ENCODE data around the gene SPEM3.

SPEM3 gene

GRCh38 chr17:7428557-7428956 is at the start of gene SPEM3:
Gene SPEM3, plus strand, starts transcription at chr17:7428857. Its CDS starts 46 bp downstream, at chr17:7428903.
- no peak within 1 kb of the TSS for H3K4me3 Mint-ChIP-seq
- H3K36me3 Mint-ChIP-seq = no peaks in the 10 kb centered on the region
- ATAC-seq (ENCODE audit: low read depth) (no peak), DNase-seq (ENCODE audit: low spot score in 2 of 2) (no peak)
- no peaks in the 10 kb centered on the region for H3K9me3 Mint-ChIP-seq
- H3K27ac Mint-ChIP-seq = no peak within 1 kb of the TSS
- no peaks in the 10 kb centered on the region for H3K27me3 Mint-ChIP-seq
- no peaks in the 10 kb centered on the region for H3K4me1 Mint-ChIP-seq

- Mint-ChIP-seq H3K36me3 (peaks cover 3% of the 10 kb centered on the region), H3K27me3 (peaks cover 20% of the 10 kb centered on the region), H3K27ac (no peak overlapping the region), H3K9me3 (peaks cover 5% of the 10 kb centered on the region), H3K4me3 (no peak overlapping the region), H3K4me1 (peaks cover 3% of the 10 kb centered on the region)
- no peak for DNase-seq (ENCODE audit: low spot score in 2 of 2)
- no peak for ATAC-seq (ENCODE audit: low read depth)
These were observed 49.5 kb upstream of the SPEM3 start for GRCh38 chr17:7379134-7379533.

GRCh38 chr17:7380321-7380720 is 48.3 kb upstream of the SPEM3 start:
- Mint-ChIP-seq H3K4me3 (no peak overlapping the region), H3K27ac (no peak overlapping the region), H3K4me1 (peaks cover 8% of the 10 kb centered on the region), H3K27me3 (peaks cover 20% of the 10 kb centered on the region), H3K36me3 (peaks cover 3% of the 10 kb centered on the region), H3K9me3 (peaks cover 5% of the 10 kb centered on the region)
- no peak for ATAC-seq (ENCODE audit: low read depth)
- no peak for DNase-seq (ENCODE audit: low spot score in 2 of 2)

GRCh38 chr17:7380855-7381683 is 47.6 kb upstream of the SPEM3 start, which contains the start of gene TNK1:
Gene TNK1, plus strand, starts transcription at chr17:7381089. Its CDS starts 1,838 bp downstream, at chr17:7382927.
- no peak within 1 kb of the TSS for H3K27ac Mint-ChIP-seq

GRCh38 chr17:7382901-7383300 is 45.8 kb upstream of the SPEM3 start:
- no peak for DNase-seq (ENCODE audit: low spot score in 2 of 2)
- H3K36me3 Mint-ChIP-seq = peaks cover 3% of the 10 kb centered on the region
- no peak overlapping the region for H3K27ac Mint-ChIP-seq
- H3K4me1 Mint-ChIP-seq = peaks cover 8% of the 10 kb centered on the region
- H3K27me3 Mint-ChIP-seq = peaks cover 19% of the 10 kb centered on the region
- H3K9me3 Mint-ChIP-seq = peaks cover 5% of the 10 kb centered on the region
- no peak overlapping the region for H3K4me3 Mint-ChIP-seq
- no peak for ATAC-seq (ENCODE audit: low read depth)

More at GRCh38 chr17:7380855-7381683, 47.6 kb upstream of the SPEM3 start, which contains the start of gene TNK1:
- H3K27me3 Mint-ChIP-seq = peaks cover 20% of the 10 kb centered on the region
- ATAC-seq (ENCODE audit: low read depth) (no peak), DNase-seq (ENCODE audit: low spot score in 2 of 2) (no peak)
- H3K4me3 Mint-ChIP-seq = no peak within 1 kb of the TSS
- H3K4me1 Mint-ChIP-seq = peaks cover 8% of the 10 kb centered on the region
- H3K9me3 Mint-ChIP-seq = peaks cover 5% of the 10 kb centered on the region
- peaks cover 3% of the 10 kb centered on the region for H3K36me3 Mint-ChIP-seq

- H3K36me3 Mint-ChIP-seq = peaks cover 3% of the 10 kb centered on the region
- H3K4me1 Mint-ChIP-seq = peaks cover 8% of the 10 kb centered on the region
- ATAC-seq (ENCODE audit: low read depth) (no peak), DNase-seq (ENCODE audit: low spot score in 2 of 2) (no peak)
- peaks cover 19% of the 10 kb centered on the region for H3K27me3 Mint-ChIP-seq
- no peak overlapping the region for H3K27ac Mint-ChIP-seq
- H3K9me3 Mint-ChIP-seq = peaks cover 5% of the 10 kb centered on the region
- H3K4me3 Mint-ChIP-seq = peak overlapping the region; percentile 66
These were observed 45.3 kb upstream of the SPEM3 start for GRCh38 chr17:7383371-7383741.

GRCh38 chr17:7383742-7384488 is 44.7 kb upstream of the SPEM3 start:
- H3K27me3 Mint-ChIP-seq = peaks cover 19% of the 10 kb centered on the region
- peaks cover 5% of the 10 kb centered on the region for H3K9me3 Mint-ChIP-seq
- peak; percentile 96 for ATAC-seq (ENCODE audit: low read depth)
- peak; percentile 74 to 79 for DNase-seq (ENCODE audit: low spot score in 2 of 2)
- H3K36me3 Mint-ChIP-seq = peaks cover 3% of the 10 kb centered on the region
- H3K4me3 Mint-ChIP-seq = peak overlapping the region; percentile 89
- peak overlapping the region; percentile 92 for H3K27ac Mint-ChIP-seq
- peaks cover 8% of the 10 kb centered on the region for H3K4me1 Mint-ChIP-seq

GRCh38 chr17:7384489-7385081 is 44.1 kb upstream of the SPEM3 start:
- ATAC-seq (ENCODE audit: low read depth) = no peak
- DNase-seq (ENCODE audit: low spot score in 2 of 2) = no peak
- no peaks in the 10 kb centered on the region for H3K9me3 Mint-ChIP-seq
- peak overlapping the region; percentile 92 for H3K27ac Mint-ChIP-seq
- H3K27me3 Mint-ChIP-seq = peaks cover 16% of the 10 kb centered on the region
- H3K4me1 Mint-ChIP-seq = peaks cover 8% of the 10 kb centered on the region
- H3K36me3 Mint-ChIP-seq = peaks cover 2% of the 10 kb centered on the region
- H3K4me3 Mint-ChIP-seq = peak overlapping the region; percentile 89

- DNase-seq (ENCODE audit: low spot score in 2 of 2) (no peak), ATAC-seq (ENCODE audit: low read depth) (no peak)
- Mint-ChIP-seq H3K4me1 (peaks cover 11% of the 10 kb centered on the region), H3K27me3 (no peaks in the 10 kb centered on the region), H3K27ac (no peak overlapping the region), H3K36me3 (peaks cover 10% of the 10 kb centered on the region), H3K9me3 (no peaks in the 10 kb centered on the region), H3K4me3 (no peak overlapping the region)
These were observed 39.8 kb upstream of the SPEM3 start for GRCh38 chr17:7388856-7389255.

- no peak for DNase-seq (ENCODE audit: low spot score in 2 of 2)
- Mint-ChIP-seq H3K27me3 (no peaks in the 10 kb centered on the region), H3K4me3 (no peak overlapping the region), H3K27ac (no peak overlapping the region), H3K4me1 (peaks cover 11% of the 10 kb centered on the region), H3K9me3 (no peaks in the 10 kb centered on the region), H3K36me3 (peaks cover 10% of the 10 kb centered on the region)
- no peak for ATAC-seq (ENCODE audit: low read depth)
These were observed 38.4 kb upstream of the SPEM3 start for GRCh38 chr17:7389924-7390910.

GRCh38 chr17:7391307-7391706 is 37.4 kb upstream of the SPEM3 start:
- peaks cover 14% of the 10 kb centered on the region for H3K4me1 Mint-ChIP-seq
- H3K9me3 Mint-ChIP-seq = no peaks in the 10 kb centered on the region
- no peaks in the 10 kb centered on the region for H3K27me3 Mint-ChIP-seq
- H3K4me3 Mint-ChIP-seq = no peak overlapping the region
- H3K36me3 Mint-ChIP-seq = peaks cover 10% of the 10 kb centered on the region
- ATAC-seq (ENCODE audit: low read depth) = no peak
- no peak overlapping the region for H3K27ac Mint-ChIP-seq
- DNase-seq (ENCODE audit: low spot score in 2 of 2) = no peak

- Mint-ChIP-seq H3K4me1 (peaks cover 14% of the 10 kb centered on the region), H3K36me3 (peaks cover 10% of the 10 kb centered on the region), H3K27ac (no peak overlapping the region), H3K9me3 (no peaks in the 10 kb centered on the region), H3K4me3 (peak overlapping the region; percentile 93), H3K27me3 (no peaks in the 10 kb centered on the region)
- ATAC-seq (ENCODE audit: low read depth) (no peak), DNase-seq (ENCODE audit: low spot score in 2 of 2) (no peak)
These were observed 35.7 kb upstream of the SPEM3 start for GRCh38 chr17:7392696-7393612.

Measured in memory B cell (primary cell).